ENCODE measurements around the gene TIAL1.
"Not testable (repeated sequence)": the region's sequence is repeated elsewhere in the genome, so short reads cannot be mapped to it uniquely, and the experiment has no call there.

Gene TIAL1

GRCh38 chr10:119614686-119615085, 17.9 kb upstream of the TIAL1 start:
- no peak for DNase-seq (ENCODE audit: low read depth, low spot score)

GRCh38 chr10:119613741-119614140, 17.0 kb upstream of the TIAL1 start:
- no peak for DNase-seq (ENCODE audit: low read depth, low spot score)

GRCh38 chr10:119611433-119611832, 14.7 kb upstream of the TIAL1 start:
- no peak for DNase-seq (ENCODE audit: low read depth, low spot score)

- no peak for DNase-seq (ENCODE audit: low read depth, low spot score)
These were observed 12.8 kb upstream of the TIAL1 start for GRCh38 chr10:119609516-119609915.

- DNase-seq (ENCODE audit: low read depth, low spot score) = peak; percentile 42
These were observed 11.8 kb upstream of the TIAL1 start for GRCh38 chr10:119608316-119609155.

- DNase-seq (ENCODE audit: low read depth, low spot score) = no peak
These were observed 7.7 kb upstream of the TIAL1 start for GRCh38 chr10:119604468-119604867.

GRCh38 chr10:119602241-119603095, 5.7 kb upstream of the TIAL1 start:
- DNase-seq (ENCODE audit: low read depth, low spot score) = peak; percentile 73

GRCh38 chr10:119598397-119598796, 1.6 kb upstream of the TIAL1 start:
- no peak for DNase-seq (ENCODE audit: low read depth, low spot score)

GRCh38 chr10:119597405-119598186, 832 bp upstream of the TIAL1 start:
- DNase-seq (ENCODE audit: low read depth, low spot score) = no peak

- DNase-seq (ENCODE audit: low read depth, low spot score) = peak; percentile 41
These were observed 868 bp downstream of the TIAL1 start for GRCh38 chr10:119595676-119596515.

- no peak for DNase-seq (ENCODE audit: low read depth, low spot score)
These were observed 1.6 kb downstream of the TIAL1 start for GRCh38 chr10:119595134-119595675.

GRCh38 chr10:119588071-119588470, 8.7 kb downstream of the TIAL1 start:
- no peak for DNase-seq (ENCODE audit: low read depth, low spot score)

- no peak for DNase-seq (ENCODE audit: low read depth, low spot score)
These were observed 18.4 kb downstream of the TIAL1 start for GRCh38 chr10:119578355-119578754.

GRCh38 chr10:119575991-119576390, 20.8 kb downstream of the TIAL1 start:
- no peak for DNase-seq (ENCODE audit: low read depth, low spot score)

- DNase-seq (ENCODE audit: low read depth, low spot score) = no peak
These were observed 21.3 kb downstream of the TIAL1 start for GRCh38 chr10:119575506-119575905.

GRCh38 chr10:119567978-119568377, 28.8 kb downstream of the TIAL1 start:
- DNase-seq (ENCODE audit: low read depth, low spot score) = no peak

- no peak for DNase-seq (ENCODE audit: low read depth, low spot score)
These were observed 34.7 kb downstream of the TIAL1 start for GRCh38 chr10:119562097-119562496.

- not testable (repeated sequence) for DNase-seq (ENCODE audit: low read depth, low spot score)
These were observed 37.3 kb downstream of the TIAL1 start for GRCh38 chr10:119559511-119559910.

GRCh38 chr10:119556081-119556480, 40.7 kb downstream of the TIAL1 start:
- DNase-seq (ENCODE audit: low read depth, low spot score) = not testable (repeated sequence)

- no peak for DNase-seq (ENCODE audit: low read depth, low spot score)
These were observed 41.5 kb downstream of the TIAL1 start for GRCh38 chr10:119555178-119555784.
